ENCODE results near the gene COL9A3.
A peak's percentile ranks its signal among the peaks of the same experiment; 100 is the strongest.

Gene COL9A3

GRCh38 chr20:62855120-62855519 lies 38.3 kb downstream of the COL9A3 start:
- no peaks in the 10 kb centered on the region for H3K27me3 ChIP-seq (ENCODE audit: insufficient read depth, low read depth)
- no peak overlapping the region for H3K4me2 ChIP-seq
- no peaks in the 10 kb centered on the region; the same call in 1 of the 2 replicates for H3K36me3 ChIP-seq (ENCODE audit: insufficient read depth)
- H4K20me1 ChIP-seq (ENCODE audit: insufficient read depth): 0 out of 2 replicates have a peak, but pooled peaks cover 2% of the 10 kb centered on the region
- H3K9ac ChIP-seq: no peak overlapping the region
- peaks cover 10% of the 10 kb centered on the region for H3K4me1 ChIP-seq (ENCODE audit: low read depth, poor library complexity, severe bottlenecking)
- peaks cover 5% of the 10 kb centered on the region for H3K79me2 ChIP-seq (ENCODE audit: insufficient read depth, low read depth)
- no peak for TF ChIP-seq CTCF (conservative IDR thresholded peaks at IDR 0.05; ENCODE audit: low read depth, low read length)
- H2AFZ ChIP-seq (ENCODE audit: low read depth): no peak overlapping the region
- no peak overlapping the region for H3K4me3 ChIP-seq (IDR thresholded peaks at IDR 0.05; ENCODE audit: insufficient read depth, low read depth, low read length)
- H3K27ac ChIP-seq: no peak overlapping the region

GRCh38 chr20:62856931-62857619 lies 40.2 kb downstream of the COL9A3 start:
- Histone ChIP-seq H3K79me2 (ENCODE audit: insufficient read depth, low read depth) (peaks cover 10% of the 10 kb centered on the region), H3K36me3 (ENCODE audit: insufficient read depth) (no peaks in the 10 kb centered on the region; the same call in 1 of the 2 replicates)

GRCh38 chr20:62858058-62858830 lies 41.4 kb downstream of the COL9A3 start:
- H3K4me3 ChIP-seq (IDR thresholded peaks at IDR 0.05; ENCODE audit: insufficient read depth, low read depth, low read length): no peak overlapping the region
- no peaks in the 10 kb centered on the region; the same call in 1 of the 2 replicates for H3K36me3 ChIP-seq (ENCODE audit: insufficient read depth)
- H3K79me2 ChIP-seq (ENCODE audit: insufficient read depth, low read depth): peaks cover 10% of the 10 kb centered on the region
- H2AFZ ChIP-seq (ENCODE audit: low read depth): no peak overlapping the region
- no peaks in the 10 kb centered on the region for H3K27me3 ChIP-seq (ENCODE audit: insufficient read depth, low read depth)
- H3K27ac ChIP-seq: no peak overlapping the region
- no peak overlapping the region for H3K4me2 ChIP-seq
- H4K20me1 ChIP-seq (ENCODE audit: insufficient read depth): 0 out of 2 replicates have a peak, but pooled peaks cover 2% of the 10 kb centered on the region
- no peak overlapping the region for H3K9ac ChIP-seq
- TF ChIP-seq CTCF (conservative IDR thresholded peaks at IDR 0.05; ENCODE audit: low read depth, low read length): no peak
- H3K4me1 ChIP-seq (ENCODE audit: low read depth, poor library complexity, severe bottlenecking): peaks cover 21% of the 10 kb centered on the region

More at GRCh38 chr20:62856931-62857619, 40.2 kb downstream of the COL9A3 start:
- Histone ChIP-seq H3K4me3 (IDR thresholded peaks at IDR 0.05; ENCODE audit: insufficient read depth, low read depth, low read length) (no peak overlapping the region), H3K27ac (no peak overlapping the region), H3K9ac (no peak overlapping the region), H3K4me2 (no peak overlapping the region), H3K27me3 (ENCODE audit: insufficient read depth, low read depth) (no peaks in the 10 kb centered on the region), H3K4me1 (ENCODE audit: low read depth, poor library complexity, severe bottlenecking) (peaks cover 18% of the 10 kb centered on the region), H4K20me1 (ENCODE audit: insufficient read depth) (0 out of 2 replicates have a peak, but pooled peaks cover 2% of the 10 kb centered on the region), H2AFZ (ENCODE audit: low read depth) (no peak overlapping the region)
- no peak for TF ChIP-seq CTCF (conservative IDR thresholded peaks at IDR 0.05; ENCODE audit: low read depth, low read length)

GRCh38 chr20:62859721-62860120 lies 42.9 kb downstream of the COL9A3 start:
- 0 out of 2 replicates have a peak, but pooled peaks cover 2% of the 10 kb centered on the region for H4K20me1 ChIP-seq (ENCODE audit: insufficient read depth)
- no peaks in the 10 kb centered on the region; the same call in 1 of the 2 replicates for H3K36me3 ChIP-seq (ENCODE audit: insufficient read depth)
- no peak overlapping the region for H3K27ac ChIP-seq
- peaks cover 21% of the 10 kb centered on the region for H3K4me1 ChIP-seq (ENCODE audit: low read depth, poor library complexity, severe bottlenecking)
- no peak overlapping the region for H3K4me3 ChIP-seq (IDR thresholded peaks at IDR 0.05; ENCODE audit: insufficient read depth, low read depth, low read length)
- H3K79me2 ChIP-seq (ENCODE audit: insufficient read depth, low read depth): peaks cover 10% of the 10 kb centered on the region
- no peaks in the 10 kb centered on the region for H3K27me3 ChIP-seq (ENCODE audit: insufficient read depth, low read depth)
- peak overlapping the region; percentile 64; the same call in 1 of the 2 replicates for H3K4me2 ChIP-seq
- no peak overlapping the region for H3K9ac ChIP-seq
- H2AFZ ChIP-seq (ENCODE audit: low read depth): no peak overlapping the region
- no peak for TF ChIP-seq CTCF (conservative IDR thresholded peaks at IDR 0.05; ENCODE audit: low read depth, low read length)
